GM12864 (cell line): Measurements from ENCODE around the gene KHDRBS1.

Experiments
- DNase-seq: peaks from one replicate; pipeline ENCODE4 v3.0.0-alpha.2; 2011; ENCODE audit warnings: low read depth
- H3K4me3 ChIP-seq: 2 replicates; pipeline ENCODE4 v1.5.1; 2011; ENCODE audit warnings: mild to moderate bottlenecking, low read depth, low read length, control low read depth
- CTCF ChIP-seq: IDR thresholded peaks from 2 replicates; pipeline ENCODE4 v1.5.1; 2011; ENCODE audit warnings: low read depth, mild to moderate bottlenecking, moderate library complexity, low read length, control low read depth, inconsistent platforms; ENCODE audit errors: missing control alignments

KHDRBS1 gene

DNA sequence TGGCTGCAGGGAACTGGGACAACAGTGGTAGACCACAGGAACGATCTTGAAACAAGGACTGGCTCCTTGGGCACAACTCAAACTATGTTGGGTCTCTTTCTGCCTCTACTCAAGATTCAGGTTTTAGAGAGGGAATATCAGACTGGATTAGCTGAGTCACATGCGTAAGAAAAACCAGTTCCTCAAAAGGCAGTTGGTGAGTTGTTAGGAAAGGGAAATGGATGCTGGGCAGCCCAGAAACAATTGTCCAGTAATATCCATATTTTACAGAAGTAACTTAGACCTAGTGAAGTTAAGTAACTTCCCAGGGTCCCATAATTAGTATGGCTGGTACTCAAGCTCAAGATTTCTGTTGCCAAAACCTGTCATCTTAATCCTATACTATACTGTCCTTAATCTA lies 32.1 kb downstream of the KHDRBS1 start:
- DNase-seq, result no peak
- no peak overlapping the region for H3K4me3 ChIP-seq
- TF ChIP-seq CTCF, result no peak

DNA sequence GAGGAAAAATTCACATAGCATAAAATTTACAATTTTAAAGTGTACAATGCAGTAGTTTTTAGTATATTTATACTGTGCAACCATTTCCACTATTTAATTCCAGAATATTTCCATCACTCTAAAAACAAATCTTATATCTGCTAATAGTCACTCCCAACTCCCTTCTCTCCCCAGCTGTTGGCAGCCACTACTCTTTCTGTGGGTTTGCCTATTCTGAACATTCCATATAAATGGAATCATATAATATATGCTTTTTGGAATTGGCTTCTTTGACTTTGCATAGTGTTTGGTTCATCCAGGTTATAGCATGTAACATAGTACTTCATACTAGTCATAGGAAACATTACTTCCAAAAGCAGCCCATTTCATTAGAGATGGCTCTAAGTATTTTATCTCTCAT lies 34.0 kb downstream of the KHDRBS1 start:
- no peak for TF ChIP-seq CTCF
- no peak overlapping the region for H3K4me3 ChIP-seq
- no peak for DNase-seq

DNA sequence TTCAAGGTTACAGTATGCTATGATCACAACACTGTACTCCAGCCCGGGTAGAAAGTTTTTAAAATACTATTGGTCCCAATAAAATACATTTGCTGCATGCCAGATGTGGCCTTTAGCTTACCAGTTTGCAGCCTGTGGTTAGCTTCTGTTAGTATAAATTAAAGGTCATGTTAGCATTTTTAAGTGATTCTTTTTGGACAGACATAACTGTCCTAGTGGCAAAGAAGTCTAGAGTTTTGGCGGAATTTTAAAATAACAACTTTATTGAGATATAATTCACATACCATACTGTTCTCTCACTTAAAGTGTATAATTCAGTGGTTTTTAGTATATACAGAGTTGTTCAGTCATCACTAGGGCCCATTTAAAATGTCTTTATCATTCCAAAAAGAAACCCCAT lies 34.8 kb downstream of the KHDRBS1 start:
- no peak for DNase-seq
- no peak for TF ChIP-seq CTCF
- H3K4me3 ChIP-seq, result no peak overlapping the region

DNA sequence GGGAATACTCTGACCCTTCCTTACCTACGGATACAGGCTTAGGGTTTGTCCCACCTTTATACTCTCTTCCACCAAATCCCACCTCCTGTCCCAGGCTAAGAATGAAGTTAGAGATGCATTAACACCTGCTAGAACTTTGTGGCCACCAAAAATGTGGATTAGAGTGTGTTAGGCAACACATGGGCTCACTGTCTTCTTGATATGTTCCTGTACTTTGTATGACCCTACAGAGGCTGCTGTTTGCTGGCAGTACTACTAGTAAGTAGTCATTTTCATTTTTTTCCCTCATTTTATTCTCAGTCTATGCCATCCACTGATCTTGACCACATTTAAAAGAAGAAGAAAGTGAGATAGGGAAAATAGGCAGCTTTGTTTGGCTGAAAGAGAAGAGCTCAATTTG lies 38.0 kb downstream of the KHDRBS1 start:
- no peak overlapping the region for H3K4me3 ChIP-seq
- TF ChIP-seq CTCF, result no peak

GRCh38 chr1:32052887-32053286 lies 39.2 kb downstream of the KHDRBS1 start:
- no peak for TF ChIP-seq CTCF
- H3K4me3 ChIP-seq, result no peak overlapping the region
- no peak for DNase-seq

More for the DNA sequence above, 38.0 kb downstream of the KHDRBS1 start:
- no peak for DNase-seq

DNA sequence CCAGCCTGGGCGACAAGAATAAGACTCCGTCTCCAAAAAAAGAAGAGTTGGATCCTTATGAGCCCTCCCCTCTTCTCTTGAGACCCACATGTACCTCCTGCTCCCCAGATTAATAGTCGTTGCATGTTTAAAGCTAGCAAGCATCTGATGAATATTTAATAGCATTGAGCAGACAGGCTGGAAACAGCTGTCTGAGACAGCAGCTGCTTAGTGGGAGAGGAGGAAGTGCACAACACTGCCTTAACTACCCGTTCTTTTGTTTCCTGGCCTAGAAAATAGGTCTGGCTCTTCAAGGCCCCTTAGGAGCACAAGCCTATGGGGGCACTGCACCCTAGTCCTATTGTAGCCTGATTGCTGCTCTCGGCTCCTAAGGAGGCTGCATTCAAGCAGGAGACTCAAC lies 41.7 kb downstream of the KHDRBS1 start:
- no peak overlapping the region for H3K4me3 ChIP-seq
- TF ChIP-seq CTCF, result no peak
- DNase-seq, result no peak

DNA sequence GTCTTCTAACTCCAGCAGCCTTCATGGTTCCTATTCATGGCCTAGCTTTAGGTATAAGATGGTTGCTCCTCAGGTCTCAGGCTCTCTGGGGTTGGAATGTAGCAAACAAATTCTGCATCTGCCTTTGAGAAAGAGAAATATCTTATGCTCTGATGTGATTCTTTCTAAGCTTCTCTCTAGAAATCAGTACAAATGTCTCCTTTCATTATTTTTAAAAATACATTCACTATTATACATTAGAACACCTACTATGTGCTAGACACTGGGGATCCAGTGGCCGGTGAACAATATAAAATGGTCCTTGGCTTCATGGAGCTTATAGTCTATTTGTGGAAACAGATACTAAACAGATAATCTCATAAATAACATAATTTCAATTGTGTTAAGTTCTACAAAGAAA lies 42.9 kb downstream of the KHDRBS1 start:
- TF ChIP-seq CTCF, result no peak
- no peak overlapping the region for H3K4me3 ChIP-seq
- no peak for DNase-seq
